G401.6 (cell line): ENCODE measurements around the gene TMEM201.
"Not testable (repeated sequence)": the region's sequence is repeated elsewhere in the genome, so short reads cannot be mapped to it uniquely, and the experiment has no call there.

Source experiments
- FAIRE-seq: peaks from 2 replicates; lab custom pipeline; 2012; peaks lifted over from hg19 to GRCh38; lab: Jason Lieb, UNC

The TMEM201 gene

GRCh38 chr1:9588551-9589143, at the start of gene TMEM201:
TMEM201 (plus strand) TSS chr1:9588911; CDS start chr1:9588931, 20 bp downstream.
- FAIRE-seq, result no peak

DNA sequence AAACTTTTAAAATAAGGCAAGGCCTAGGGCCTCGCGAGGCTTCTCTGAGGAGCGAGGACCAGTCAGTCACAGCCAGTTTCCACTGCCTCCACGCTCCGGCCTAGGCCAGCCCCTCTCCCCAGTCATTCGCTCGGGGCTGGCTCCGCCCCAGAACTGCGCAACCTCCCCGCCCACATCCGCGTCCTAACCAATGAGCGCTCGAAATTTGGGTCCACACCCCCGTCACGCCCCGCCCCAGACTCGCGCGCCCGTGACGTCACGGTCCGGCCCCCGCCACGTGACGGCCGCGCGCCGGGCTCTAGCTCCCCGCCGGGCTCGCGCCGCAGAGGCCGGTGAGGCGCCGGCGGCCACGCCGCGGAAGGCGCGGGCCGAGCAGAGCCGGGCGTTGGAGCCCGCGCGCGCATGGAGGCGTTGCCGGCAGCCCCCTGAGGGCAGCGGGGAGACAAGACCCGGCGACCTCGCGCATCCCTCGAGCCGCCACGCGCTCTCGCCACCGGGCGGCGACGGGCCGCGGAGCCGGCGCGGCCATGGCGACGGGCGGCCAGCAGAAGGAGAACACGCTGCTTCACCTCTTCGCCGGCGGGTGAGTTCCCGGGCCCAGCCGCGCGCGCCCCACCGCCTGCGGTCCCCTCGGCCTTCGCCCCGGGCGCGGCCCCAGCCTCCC, 49.4 kb upstream of the TMEM201 start, which contains the start of gene SLC25A33:
TSS of gene SLC25A33 (plus strand) at position 301 of the 664 bp plus-strand sequence. CDS start at position 528, 227 bp downstream.
- peak; percentile 97 for FAIRE-seq

DNA sequence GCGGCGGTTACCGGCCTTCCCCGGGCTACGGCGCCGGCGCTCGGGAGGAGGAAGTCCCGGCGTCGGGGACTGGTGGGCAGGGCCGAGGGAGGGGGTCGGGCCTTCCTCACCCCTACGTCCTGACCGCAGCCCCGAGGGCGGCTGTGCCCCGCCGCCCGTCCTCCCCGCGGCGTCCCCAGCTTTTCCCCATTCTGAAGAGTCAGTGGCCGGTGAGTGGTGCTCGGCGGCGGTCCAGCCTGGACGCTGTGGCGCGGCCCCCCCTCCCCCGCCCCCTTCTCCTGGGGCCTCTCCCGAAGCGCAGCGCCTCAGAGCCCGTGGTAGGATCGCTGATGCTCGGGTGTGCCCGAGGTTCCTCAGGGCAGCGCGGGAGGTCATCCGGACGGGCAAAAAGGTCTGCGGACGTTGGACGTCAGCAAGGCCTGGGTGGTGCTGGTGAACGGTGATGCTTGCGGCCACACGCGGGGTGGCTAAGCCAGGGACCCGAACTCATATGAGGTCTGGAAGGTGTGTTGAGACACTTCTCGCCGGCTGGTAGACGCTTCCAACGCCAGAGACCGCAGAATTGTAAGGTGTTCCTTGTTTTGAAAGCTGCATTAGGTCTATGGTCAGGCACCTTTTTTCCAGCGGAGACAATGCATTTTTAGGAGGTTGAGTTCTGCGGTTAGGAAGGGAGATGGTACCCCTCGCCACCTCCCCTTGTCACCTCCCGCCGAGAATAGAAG, 48.7 kb upstream of the TMEM201 start:
- no peak for FAIRE-seq

DNA sequence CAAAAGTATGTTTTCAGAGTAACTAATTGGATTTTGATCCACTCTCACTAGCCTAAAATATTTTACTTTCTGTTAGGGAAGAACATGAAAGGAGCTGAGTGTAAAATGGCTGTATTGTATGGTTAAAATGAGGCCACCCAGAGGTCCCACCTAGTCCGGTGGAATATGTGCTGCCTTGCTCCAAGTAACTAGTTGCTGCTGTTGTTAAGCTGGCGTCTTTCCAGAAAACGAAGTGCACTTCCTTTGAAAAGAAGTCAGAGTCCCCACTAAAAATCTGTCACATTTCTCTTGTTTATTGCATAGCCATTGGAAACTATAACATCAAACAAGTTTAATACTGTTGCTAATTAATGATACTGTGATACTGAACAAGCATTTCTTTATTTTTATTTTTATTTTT, 46.3 kb upstream of the TMEM201 start:
- FAIRE-seq, result no peak

DNA sequence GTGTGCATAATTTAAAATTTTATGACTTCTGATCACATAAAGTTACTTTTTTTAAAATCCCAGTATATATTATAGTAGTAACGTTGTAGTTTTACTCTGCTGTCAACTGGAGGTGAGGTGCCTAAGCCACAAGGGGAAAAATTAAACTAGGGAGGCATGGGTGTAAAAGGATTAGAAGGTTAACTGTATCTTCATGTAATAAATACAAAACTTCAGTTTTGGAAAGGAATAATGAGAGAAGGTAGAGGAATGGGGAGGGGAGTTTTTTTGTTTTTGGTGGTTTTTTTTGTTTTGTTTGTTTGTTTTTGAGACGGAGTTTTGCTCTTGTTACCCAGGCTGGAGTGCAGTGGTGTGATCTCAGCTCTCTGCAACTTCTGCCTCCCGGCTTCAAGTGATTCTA, 43.8 kb upstream of the TMEM201 start:
- FAIRE-seq, result no peak

DNA sequence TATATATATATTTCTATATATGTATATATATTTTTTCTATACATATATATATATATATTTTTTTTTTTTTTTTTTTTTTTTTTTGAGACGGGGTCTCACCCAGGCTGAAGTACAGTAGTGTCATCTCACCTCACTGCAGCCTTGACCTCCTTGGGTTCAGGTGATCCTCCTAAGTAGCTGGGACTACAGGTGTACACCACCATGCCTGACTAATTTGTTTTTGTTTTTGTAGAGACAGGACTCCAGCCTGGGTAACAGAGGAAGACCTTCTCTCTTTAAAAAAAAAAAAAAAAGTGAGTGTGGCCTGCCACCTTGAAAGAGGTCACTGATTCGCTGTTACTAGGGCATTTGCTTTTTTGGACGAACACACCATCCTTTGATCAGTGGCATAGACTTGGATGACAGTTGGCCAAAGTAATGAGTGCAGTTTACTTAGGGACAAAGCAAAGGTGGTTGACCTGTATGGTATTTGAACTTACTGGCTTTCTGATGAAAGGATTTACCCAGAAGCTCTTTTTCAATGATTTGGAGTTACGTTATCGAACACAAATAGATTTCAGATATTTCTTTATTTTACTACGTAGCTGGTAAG, 38.7 kb upstream of the TMEM201 start:
- no peak for FAIRE-seq

DNA sequence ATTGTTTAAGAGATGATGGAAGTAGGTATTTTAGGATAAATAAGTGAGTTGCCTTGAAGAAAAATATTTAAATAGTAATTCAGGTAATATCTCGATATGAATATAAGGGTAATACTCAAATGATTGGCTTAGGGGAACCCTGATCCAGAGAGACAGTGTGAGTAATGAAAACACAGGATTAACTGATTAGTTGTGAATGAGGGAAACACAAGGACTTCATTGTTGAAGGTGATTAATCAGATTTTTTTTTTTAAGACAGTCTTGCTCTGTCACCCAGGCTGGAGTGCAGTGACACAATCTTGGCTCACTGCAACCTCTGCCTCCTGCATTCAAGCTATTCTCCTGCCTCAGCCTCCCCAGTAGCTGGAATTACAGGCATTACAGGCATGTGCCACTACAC, 36.7 kb upstream of the TMEM201 start:
- FAIRE-seq, result no peak

DNA sequence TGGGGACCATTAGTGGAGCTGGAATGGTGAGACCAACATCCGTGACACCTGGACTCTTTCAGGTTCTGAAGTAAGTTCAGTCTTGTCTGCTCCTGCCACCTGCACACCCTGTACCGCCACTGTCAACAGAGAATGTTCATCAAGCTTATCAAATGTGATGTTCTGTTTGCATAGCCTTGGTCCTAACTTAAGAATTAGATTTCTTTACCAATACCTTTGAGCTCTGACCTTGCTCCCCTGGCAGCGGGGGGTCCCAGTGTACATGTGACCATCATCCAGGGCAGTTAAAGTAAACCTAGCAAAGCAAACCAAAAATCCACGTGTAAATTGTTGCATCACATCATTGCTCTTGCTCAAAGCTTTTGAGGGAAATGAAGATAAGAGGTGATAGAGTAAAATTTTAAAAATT, 35.0 kb upstream of the TMEM201 start:
- FAIRE-seq, result no peak

- no peak for FAIRE-seq
Measured at GRCh38 chr1:9555942-9556341, 32.8 kb upstream of the TMEM201 start.

DNA sequence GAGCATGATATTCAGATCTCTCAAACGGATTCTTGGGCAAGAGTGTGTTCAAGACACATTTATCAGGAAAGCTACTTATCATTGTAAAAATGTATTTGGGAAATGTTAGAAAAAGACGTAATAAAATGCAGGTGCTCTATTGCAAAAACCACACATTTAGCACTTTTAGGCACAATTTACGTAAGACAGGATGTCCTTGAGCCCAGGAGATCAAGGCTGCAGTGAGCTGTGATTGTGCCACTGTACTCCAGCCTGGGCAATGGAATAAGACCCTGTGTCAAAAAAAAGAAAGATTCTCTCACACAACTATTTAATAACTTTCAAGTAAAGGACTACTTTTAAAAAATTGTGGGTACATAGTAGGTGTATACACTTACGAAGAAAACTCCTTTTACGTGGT, 31.1 kb upstream of the TMEM201 start:
- no peak for FAIRE-seq

GRCh38 chr1:9558271-9558945, 30.3 kb upstream of the TMEM201 start:
- no peak for FAIRE-seq

GRCh38 chr1:9558946-9559545, 29.7 kb upstream of the TMEM201 start:
- FAIRE-seq, result no peak

GRCh38 chr1:9559673-9560072, 29.0 kb upstream of the TMEM201 start:
- no peak for FAIRE-seq

DNA sequence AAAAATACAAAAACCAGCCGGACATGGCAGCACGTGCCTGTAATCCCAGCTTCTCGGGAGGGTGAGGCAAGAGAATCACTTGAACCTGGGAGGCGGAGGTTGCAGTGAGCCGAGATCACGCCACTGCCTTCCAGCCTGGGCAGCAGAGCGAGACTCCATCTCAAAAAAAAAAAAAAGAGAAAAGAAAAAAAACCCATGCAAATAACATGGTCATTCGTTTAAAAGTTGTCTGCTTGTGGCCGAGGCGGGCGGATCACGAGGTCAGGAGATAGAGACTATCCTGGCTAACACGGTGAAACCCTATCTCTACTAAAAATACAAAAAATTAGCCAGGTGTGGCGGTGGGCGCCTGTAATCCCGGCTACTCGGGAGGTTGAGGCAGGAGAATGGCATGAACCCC, 28.6 kb upstream of the TMEM201 start:
- FAIRE-seq, result not testable (repeated sequence)

GRCh38 chr1:9561429-9561828, 27.3 kb upstream of the TMEM201 start:
- no peak for FAIRE-seq

GRCh38 chr1:9569267-9569666, 19.4 kb upstream of the TMEM201 start:
- no peak for FAIRE-seq

- not testable (repeated sequence) for FAIRE-seq
Measured at GRCh38 chr1:9570886-9571529, 17.7 kb upstream of the TMEM201 start.

- peak; percentile 71 for FAIRE-seq
Measured at GRCh38 chr1:9573723-9574122, 15.0 kb upstream of the TMEM201 start.

GRCh38 chr1:9575486-9575885, 13.2 kb upstream of the TMEM201 start:
- FAIRE-seq, result no peak

GRCh38 chr1:9576903-9577302, 11.8 kb upstream of the TMEM201 start:
- no peak for FAIRE-seq

GRCh38 chr1:9577423-9577822, 11.3 kb upstream of the TMEM201 start:
- FAIRE-seq, result no peak

DNA sequence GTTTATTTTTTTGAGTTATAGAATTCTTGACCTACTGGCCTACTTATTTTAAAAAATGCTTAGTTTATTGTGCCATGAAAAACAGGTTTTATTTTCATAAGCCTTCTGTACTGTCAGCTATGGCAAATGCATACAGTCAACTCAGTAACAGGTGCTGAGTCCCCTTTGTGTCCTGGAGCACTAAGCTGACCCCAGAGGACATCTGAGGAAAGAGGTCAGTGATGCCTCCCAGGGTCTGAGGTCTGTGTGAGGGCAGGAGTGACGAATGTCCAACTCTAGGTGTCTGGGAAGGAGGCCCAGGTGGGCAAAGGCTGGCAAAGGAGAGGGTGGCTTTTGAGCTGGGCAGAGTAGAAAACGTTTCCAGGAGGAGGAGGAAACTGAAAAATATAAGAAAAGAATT, 7.8 kb upstream of the TMEM201 start:
- FAIRE-seq, result no peak
